ENCODE measurements around the gene TCP11L2. TPM values are rescaled to one million over a fixed set of nuclear protein-coding genes. Genes with fewer than 3 reads are reported as not detected.
A peak's percentile ranks its signal among the peaks of the same experiment; 100 is the strongest.

The TCP11L2 gene
- total and polyA plus RNA-seq, 4 donors = 2.5 to 98.1 (median 5.9) TPM

GRCh38 chr12:106255952-106256351 is 46.6 kb upstream of the TCP11L2 start:
- Histone ChIP-seq H3K4me1 (ENCODE audit: control insufficient read depth in 4 of 4, insufficient read depth in 4 of 4, low read length in 3 of 4) (no peaks in the 10 kb centered on the region), H3K27ac (ENCODE audit: low read depth in 1 of 2, low read length in 2 of 2) (no peak overlapping the region), H3K9ac (ENCODE audit: low read depth in 1 of 2, low read length in 2 of 2) (no peak overlapping the region), H3K9me3 (ENCODE audit: control insufficient read depth in 4 of 4, low read length in 3 of 4) (no peaks in the 10 kb centered on the region), H3K36me3 (ENCODE audit: control insufficient read depth in 4 of 4, insufficient read depth in 3 of 4, low read depth in 1 of 4, low read length in 3 of 4) (no peaks in the 10 kb centered on the region), H3K27me3 (ENCODE audit: control insufficient read depth in 4 of 4, insufficient read depth in 4 of 4, low read length in 3 of 4) (no peaks in the 10 kb centered on the region), H3K4me3 (ENCODE audit: low read depth in 1 of 3, low read length in 3 of 3) (no peak overlapping the region)
- TF ChIP-seq ATF3 (IDR thresholded peaks at IDR 0.05) = no peak
- TF ChIP-seq JUND (IDR thresholded peaks at IDR 0.05) = no peak
- no peak for TF ChIP-seq FOXA1 (IDR thresholded peaks at IDR 0.05)
- no peak for TF ChIP-seq FOXA2 (IDR thresholded peaks at IDR 0.05)
- no peak for TF ChIP-seq RXRA (IDR thresholded peaks at IDR 0.05)
- TF ChIP-seq HNF4A (conservative IDR thresholded peaks at IDR 0.05) = no peak
- TF ChIP-seq ZBTB33 (IDR thresholded peaks at IDR 0.05) = no peak
- no peak for TF ChIP-seq HNF4G (IDR thresholded peaks at IDR 0.05)
- TF ChIP-seq REST (IDR thresholded peaks at IDR 0.05) = no peak
- TF ChIP-seq TAF1 (conservative IDR thresholded peaks at IDR 0.05) = no peak
- TF ChIP-seq MAX (IDR thresholded peaks at IDR 0.05) = no peak
- TF ChIP-seq NR2F2 (IDR thresholded peaks at IDR 0.05) = no peak
- no peak for TF ChIP-seq EGR1 (IDR thresholded peaks at IDR 0.05; ENCODE audit: low read depth in 2 of 2)
- TF ChIP-seq RAD21 (IDR thresholded peaks at IDR 0.05) = no peak
- no peak for TF ChIP-seq CTCF (IDR thresholded peaks at IDR 0.05; ENCODE audit: low read depth, low read length, missing input control)
- TF ChIP-seq YY1 (IDR thresholded peaks at IDR 0.05) = no peak
- TF ChIP-seq SP1 (IDR thresholded peaks at IDR 0.05) = no peak
- no peak for TF ChIP-seq GABPA (IDR thresholded peaks at IDR 0.05 in 1 of 2, conservative IDR thresholded peaks at IDR 0.05 in 1 of 2)
- DNase-seq (ENCODE audit: low spot score) = peak; percentile 2
- WGBS = 89% methylated on average over 5 of the region's 5 CpGs

All from liver (tissue), 9 donors.